GM15510 (cell line): ENCODE data around the gene ZYG11B.

Source experiments
- POLR2A ChIP-seq: IDR thresholded peaks from 3 replicates; pipeline ENCODE4 v1.6.1; 2011; ENCODE audit warnings: borderline replicate concordance; ENCODE audit not compliant: insufficient read length; ENCODE audit errors: extremely low read depth

The ZYG11B gene

GRCh38 chr1:52702886-52703787 is 23.1 kb upstream of the ZYG11B start:
- peak; percentile 64 for TF ChIP-seq POLR2A

GRCh38 chr1:52706136-52706670 is 20.1 kb upstream of the ZYG11B start:
- TF ChIP-seq POLR2A = no peak

DNA sequence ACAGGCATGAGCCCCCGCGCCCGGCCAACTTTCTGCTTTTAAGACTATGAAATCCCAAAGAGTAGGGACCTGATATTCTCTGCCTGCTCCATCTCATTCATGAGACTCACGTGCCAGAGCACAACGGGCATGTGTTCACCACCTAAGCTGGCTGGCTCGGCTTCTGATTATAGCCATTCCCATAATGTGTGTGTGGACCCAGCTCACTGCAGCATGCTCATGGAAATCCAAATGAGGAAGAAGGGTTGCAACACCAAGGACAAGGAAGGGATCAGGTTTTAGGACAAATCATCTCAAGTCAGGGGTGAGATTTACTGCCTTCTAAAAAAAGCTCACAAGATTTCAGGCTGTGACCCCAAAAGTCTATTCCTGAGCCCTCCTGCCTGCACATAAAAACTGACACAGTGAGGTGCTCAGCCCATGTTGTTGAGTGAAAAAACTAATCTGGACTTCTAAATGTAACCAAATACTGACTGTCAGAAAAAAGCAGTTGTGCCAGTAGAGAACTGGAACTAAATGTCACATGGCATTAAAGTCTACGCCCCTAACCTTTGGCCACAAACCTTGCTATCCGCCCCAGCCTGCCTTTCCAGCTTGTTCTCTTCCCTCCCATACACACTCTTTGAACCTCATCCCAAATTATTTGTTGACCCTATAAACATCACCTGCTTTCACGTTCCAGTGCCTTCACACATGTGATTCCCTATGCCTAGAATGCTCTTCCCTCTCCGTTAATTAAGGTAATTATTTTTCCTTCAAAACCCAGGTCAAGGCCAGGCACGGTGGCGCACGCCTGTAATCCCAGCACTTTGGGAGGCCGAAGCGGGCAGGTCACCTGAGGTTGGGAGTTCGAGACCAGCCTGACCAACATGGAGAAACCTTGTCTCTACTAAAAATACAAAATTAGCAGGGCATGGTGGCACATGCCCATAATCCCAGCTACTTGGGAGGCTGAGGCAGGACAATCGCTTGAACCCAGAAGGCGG is 19.0 kb upstream of the ZYG11B start:
- TF ChIP-seq POLR2A = no peak

DNA sequence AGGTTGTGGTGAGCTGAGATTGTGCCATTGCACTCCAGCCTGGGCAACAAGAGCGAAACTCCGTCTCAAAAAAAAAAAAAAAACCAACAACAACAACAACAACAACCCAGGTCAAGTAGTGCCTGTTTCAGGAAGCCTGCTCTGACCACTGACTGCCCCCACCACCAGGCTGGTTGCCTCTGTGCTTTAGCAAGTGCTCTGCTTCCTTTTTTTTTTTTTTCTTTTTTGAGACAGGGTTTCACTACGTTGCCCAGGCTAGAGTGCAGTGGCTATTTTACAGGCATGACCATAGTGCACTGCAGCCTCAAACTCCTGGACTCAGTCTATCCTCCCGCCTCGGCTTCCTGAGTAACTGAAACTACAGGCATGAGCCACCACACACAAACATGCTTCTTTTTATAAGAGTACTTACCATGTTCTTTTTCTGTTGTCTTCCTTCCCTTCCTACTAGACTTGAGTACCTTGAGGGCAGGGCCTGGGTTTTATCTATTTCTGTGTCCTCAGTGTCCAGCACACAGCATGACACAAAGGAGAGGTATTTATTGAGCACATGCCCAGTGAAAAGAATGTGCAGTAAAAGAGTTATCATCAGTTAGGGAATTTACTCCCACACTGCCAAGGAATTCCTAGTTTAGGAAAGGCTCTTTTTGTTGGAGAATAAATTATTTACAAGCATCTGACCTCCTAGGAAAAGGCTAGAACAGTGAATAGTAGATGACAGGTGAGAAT is 18.2 kb upstream of the ZYG11B start:
- TF ChIP-seq POLR2A = no peak

DNA sequence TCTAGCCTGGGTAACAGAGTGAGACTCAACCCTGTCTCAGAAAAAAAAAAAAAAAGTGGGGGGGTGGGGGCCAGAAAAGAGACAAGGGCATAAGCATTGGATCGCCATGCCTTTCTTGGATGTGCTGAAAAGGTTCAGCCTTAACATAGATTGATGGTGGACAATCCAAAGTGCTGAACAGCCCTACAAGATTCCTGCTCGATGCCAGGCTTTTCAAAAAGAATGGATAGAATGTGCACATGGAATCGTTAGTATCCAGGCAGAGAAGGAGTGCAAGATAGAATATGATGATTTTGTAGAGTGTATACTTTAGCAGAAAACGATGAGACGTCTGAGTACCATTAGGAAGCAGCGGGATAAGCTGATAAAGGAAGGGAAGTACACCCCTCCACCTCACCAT is 17.2 kb upstream of the ZYG11B start:
- no peak for TF ChIP-seq POLR2A

GRCh38 chr1:52713590-52713989 is 12.7 kb upstream of the ZYG11B start:
- no peak for TF ChIP-seq POLR2A

DNA sequence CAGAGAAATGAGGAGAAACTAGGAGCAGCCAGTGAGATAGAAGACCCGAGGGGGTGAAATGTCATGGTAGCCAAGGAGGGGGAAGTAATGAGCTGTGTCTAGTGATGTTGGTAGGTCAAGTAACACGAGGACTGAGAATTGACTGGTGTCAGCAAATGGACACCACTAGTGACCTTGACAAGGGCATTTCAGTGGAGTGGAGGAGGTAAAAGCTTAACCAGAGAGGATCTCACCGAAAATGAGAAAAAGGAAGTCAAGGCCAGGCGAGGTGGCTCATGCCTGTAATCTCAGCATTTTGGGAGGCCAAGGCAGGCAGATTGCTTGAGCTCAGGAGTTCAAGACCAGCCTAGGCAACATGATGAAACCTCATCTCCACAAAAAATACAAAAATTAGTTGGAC is 3.0 kb upstream of the ZYG11B start:
- TF ChIP-seq POLR2A = no peak

DNA sequence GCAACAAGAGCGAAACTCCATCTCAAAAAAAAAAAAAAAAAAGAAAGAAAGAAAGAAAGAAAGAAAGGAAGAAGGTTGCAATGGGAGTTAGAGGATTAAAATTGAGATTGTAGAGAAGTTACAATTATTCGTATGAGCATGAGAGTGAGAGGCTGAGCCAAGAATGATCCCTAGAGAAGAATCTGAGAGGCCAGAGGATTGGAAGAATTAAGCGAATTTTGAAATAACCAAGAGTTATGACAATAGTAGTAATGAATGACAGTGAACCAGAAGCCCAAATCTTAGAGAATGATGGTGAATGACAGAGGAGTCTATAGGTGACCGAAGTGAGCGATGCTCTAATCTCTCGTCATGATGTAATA is 369 bp upstream of the ZYG11B start:
- TF ChIP-seq POLR2A = no peak

DNA sequence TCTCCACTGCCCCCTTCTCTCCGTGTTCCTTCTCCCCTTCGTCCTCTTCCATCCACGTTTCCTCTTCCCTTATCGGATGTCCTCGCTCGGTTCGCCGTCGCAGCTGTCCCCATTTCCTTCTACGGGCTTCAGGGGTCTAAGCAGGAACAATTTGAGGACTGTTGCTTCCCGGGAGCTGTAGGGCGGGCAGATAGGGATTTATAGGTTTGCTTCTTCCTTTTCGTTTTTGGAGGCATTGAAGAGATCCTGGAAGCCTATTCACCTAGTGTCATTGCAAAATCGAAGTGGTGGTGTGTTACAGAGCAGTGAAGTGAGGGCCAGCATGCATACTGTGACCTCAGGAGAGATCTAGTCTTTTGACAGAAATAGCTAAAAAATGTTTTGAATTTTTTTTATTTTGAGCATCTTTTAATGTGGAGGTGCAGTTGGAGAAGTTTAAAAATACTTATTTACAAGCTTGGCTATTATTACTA is 897 bp downstream of the ZYG11B start:
- TF ChIP-seq POLR2A = no peak

DNA sequence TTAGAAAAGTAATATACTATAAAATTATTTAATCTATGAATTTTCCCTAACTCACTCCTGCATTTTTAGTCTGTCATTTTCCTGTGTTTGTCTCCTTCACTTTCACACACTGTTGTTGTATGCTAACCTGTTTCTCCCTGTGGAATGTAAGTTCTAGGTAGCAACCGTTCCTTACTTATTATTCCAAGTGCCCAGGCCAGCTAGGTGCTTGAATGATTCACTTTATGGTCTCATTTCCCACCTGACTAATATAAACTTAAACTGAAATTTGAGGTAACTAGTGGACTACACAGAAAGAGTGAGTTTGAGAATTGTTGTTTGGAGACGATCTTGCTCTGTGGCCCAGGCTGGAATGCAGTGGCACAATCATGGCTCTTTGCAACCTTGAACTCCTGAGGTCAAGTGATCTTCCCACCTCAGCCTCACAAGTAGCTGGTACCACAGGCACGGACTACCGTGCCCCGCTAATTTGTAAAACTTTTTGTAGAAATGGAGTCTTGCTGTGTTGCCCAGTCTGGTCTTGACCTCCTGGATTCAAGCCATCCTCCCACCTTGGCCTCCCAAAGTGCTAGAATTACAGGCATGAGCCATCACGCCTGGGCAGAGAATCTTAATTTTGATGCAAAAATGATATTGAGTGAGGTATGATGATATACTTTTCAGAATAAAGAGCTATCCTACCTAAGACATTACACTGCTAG is 1.9 kb downstream of the ZYG11B start:
- TF ChIP-seq POLR2A = no peak

GRCh38 chr1:52733368-52733767 is 7.1 kb downstream of the ZYG11B start:
- TF ChIP-seq POLR2A = no peak

DNA sequence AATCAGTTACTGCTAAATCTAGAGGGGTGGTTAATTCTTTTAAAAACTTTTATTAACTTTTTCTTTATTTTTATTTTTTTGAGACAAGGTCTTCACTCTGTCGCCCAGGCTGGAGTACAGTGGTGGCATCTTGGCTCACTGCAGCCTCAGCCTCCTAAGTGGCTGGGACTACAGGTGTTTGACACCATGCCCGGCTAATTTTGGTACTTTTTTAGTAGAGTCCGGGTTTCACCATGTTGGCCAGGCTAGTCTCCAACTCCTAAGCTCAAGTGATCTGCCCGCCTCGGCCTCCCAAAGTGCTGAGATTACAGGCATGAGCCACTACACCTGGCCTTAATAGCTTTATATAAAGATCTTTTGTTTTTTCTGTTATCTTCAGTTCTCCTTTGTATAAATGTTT is 11.9 kb downstream of the ZYG11B start:
- no peak for TF ChIP-seq POLR2A

DNA sequence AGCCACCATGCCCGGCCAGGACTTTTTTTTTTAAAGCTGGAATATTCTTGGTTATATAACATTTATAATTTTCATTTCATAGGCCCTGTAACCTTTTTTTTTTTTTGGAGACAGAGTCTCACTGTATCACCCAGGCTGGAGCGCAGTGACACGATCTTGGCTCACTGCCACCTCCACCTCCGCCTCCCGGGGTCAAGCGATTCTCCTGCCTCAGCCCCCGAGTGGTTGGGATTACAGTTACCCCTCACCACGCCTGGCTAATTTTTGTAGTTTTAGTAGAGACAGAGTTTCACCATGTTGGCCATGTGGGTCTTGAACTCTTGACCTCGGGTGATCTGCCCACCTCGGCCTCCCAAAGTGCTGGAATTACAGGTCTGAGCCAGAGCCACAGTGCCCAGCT is 12.6 kb downstream of the ZYG11B start:
- no peak for TF ChIP-seq POLR2A
